ENCODE data around the gene OR10A6.

- TF ChIP-seq CTCF (optimal IDR thresholded peaks at IDR 0.05 in 1 of 3, IDR thresholded peaks at IDR 0.05 in 1 of 3, conservative IDR thresholded peaks at IDR 0.05 in 1 of 3; ENCODE audit: extremely low read depth in 1 of 3, insufficient read depth in 2 of 3, low read length in 3 of 3) (peak in 2 of 3 experiments; percentile 34 to 40), EZH2 (IDR thresholded peaks at IDR 0.05; ENCODE audit: low read length) (no peak)
These were observed 26.2 kb downstream of the OR10A6 start for GRCh38 chr11:7904917-7905316.
